A549 (cell line): ENCODE data around the gene VAT1L. TPM values are rescaled to one million over a fixed set of nuclear protein-coding genes. Genes with fewer than 3 reads are reported as not detected.

Experiments used
- ATAC-seq, 2 experiments: fragments of 200-7000 bp in 1 of 2; fragments of >200 bp in 1 of 2; cut with Nextera tagmentation in 1 of 2; cut with Tn5 transposase in 1 of 2; 3 replicates each; pipeline versions ENCODE4 v1.8.0 to v1.9.1; 2018 to 2020; ENCODE audit warnings: mild to moderate bottlenecking in 1 of 2, moderate library complexity in 1 of 2
- CTCF ChIA-PET: fragments of 300-600 bp; sonication (Branson Sonifier 250); formaldehyde crosslinking; extraction: SDS; loops from one replicate; lab custom pipeline; 2021; ENCODE audit warnings: antibody characterized with exemption, inconsistent platforms; lab: Yijun Ruan, JAX
- POLR2A ChIA-PET: fragments of 350-600 bp; formaldehyde crosslinking; extraction: SDS; loops from one replicate; lab custom pipeline; 2021; ENCODE audit warnings: antibody characterized with exemption, inconsistent platforms; lab: Yijun Ruan, JAX
- DNase-seq, 2 experiments: peaks; one replicate each; pipeline versions ENCODE4 v3.0.0 to v3.0.0-alpha.2; 2011 to 2016; ENCODE audit warnings: low read depth in 1 of 2, low spot score in 1 of 2
- FAIRE-seq: peaks from 2 replicates; lab custom pipeline; 2011; peaks lifted over from hg19 to GRCh38; lab: Jason Lieb, UNC
- H3K27ac ChIP-seq, 2 experiments: fragments of >200 bp; sonication (Bioruptor Twin); formaldehyde crosslinking; 3 replicates each; pipeline ENCODE4 v1.5.1; 2016 to 2017
- H3K4me1 ChIP-seq: fragments of >200 bp; sonication (Bioruptor Twin); formaldehyde crosslinking; 3 replicates; pipeline ENCODE4 v1.6.1; 2016
- H3K4me2 ChIP-seq: fragments of >200 bp; sonication (Bioruptor Twin); formaldehyde crosslinking; 3 replicates; pipeline ENCODE4 v1.6.1; 2016
- H3K4me3 ChIP-seq: fragments of >200 bp; sonication (Bioruptor Twin); formaldehyde crosslinking; 3 replicates; pipeline ENCODE4 v1.5.1; 2016
- H3K9me3 ChIP-seq: fragments of >200 bp; sonication (Bioruptor Twin); formaldehyde crosslinking; 3 replicates; pipeline ENCODE4 v1.6.1; 2016
- BHLHE40 ChIP-seq: IDR thresholded peaks from 2 replicates; pipeline ENCODE4 v1.6.1; 2012; ENCODE audit warnings: low read depth, low read length, inconsistent platforms
- CBX2 ChIP-seq: fragments of 200-600 bp; sonication (generic); IDR thresholded peaks from 2 replicates; pipeline ENCODE4 v1.6.1; 2016; ENCODE audit warnings: low read depth, mild to moderate bottlenecking, borderline replicate concordance
- CEBPB ChIP-seq, 2 experiments: fragments of >200 bp in 1 of 2; sonication (Bioruptor Twin) in 1 of 2; formaldehyde crosslinking in 1 of 2; IDR thresholded peaks; 2 replicates each; pipeline ENCODE4 v1.6.1; 2012 to 2016
- EHF ChIP-seq: fragments of 250-450 bp; sonication (Bioruptor Pico); IDR thresholded peaks from 2 replicates; pipeline ENCODE4 v1.5.0; 2020; ENCODE audit warnings: mild to moderate bottlenecking
- EHMT2 ChIP-seq: fragments of 200-600 bp; sonication (generic); IDR thresholded peaks from 2 replicates; pipeline ENCODE4 v1.6.1; 2016; ENCODE audit warnings: antibody characterized with exemption, low read depth, mild to moderate bottlenecking, moderate library complexity
- EP300 ChIP-seq, 2 experiments: fragments of >200 bp; sonication (Bioruptor Twin); formaldehyde crosslinking; IDR thresholded peaks; 2 replicates in 1 of 2; 3 replicates in 1 of 2; pipeline ENCODE4 v1.6.1; 2016 to 2017
- FOSL2 ChIP-seq, 2 experiments: fragments of 450-650 bp in 1 of 2; fragments of >200 bp in 1 of 2; sonication (Bioruptor Twin) in 1 of 2; formaldehyde crosslinking; IDR thresholded peaks; 2 replicates each; pipeline versions ENCODE4 v1.5.0 to v1.6.1; 2016 to 2020; ENCODE audit warnings: mild to moderate bottlenecking in 1 of 2, moderate library complexity in 1 of 2
- FOXS1 ChIP-seq: fragments of 250-450 bp; sonication (Bioruptor Pico); IDR thresholded peaks from 2 replicates; pipeline ENCODE4 v1.5.0; 2020; ENCODE audit warnings: mild to moderate bottlenecking, moderate library complexity
- GATA3 ChIP-seq: IDR thresholded peaks from 2 replicates; pipeline ENCODE4 v1.6.1; 2012; ENCODE audit warnings: borderline replicate concordance
- HDAC2 ChIP-seq: fragments of 200-600 bp; sonication (generic); IDR thresholded peaks from 2 replicates; pipeline ENCODE4 v1.6.1; 2016
- HEYL ChIP-seq: fragments of 250-450 bp; sonication (Bioruptor Pico); IDR thresholded peaks from 2 replicates; pipeline ENCODE4 v1.8.0; 2021; ENCODE audit warnings: mild to moderate bottlenecking, moderate library complexity
- JUN ChIP-seq, 2 experiments: fragments of >200 bp; sonication (Bioruptor Twin); formaldehyde crosslinking; IDR thresholded peaks; 2 replicates in 1 of 2; 3 replicates in 1 of 2; pipeline ENCODE4 v1.6.1; 2016 to 2017
- JUNB ChIP-seq: fragments of >200 bp; sonication (Bioruptor Twin); formaldehyde crosslinking; IDR thresholded peaks from 2 replicates; pipeline ENCODE4 v1.6.1; 2016
- KDM5A ChIP-seq: fragments of 200-600 bp; sonication (generic); IDR thresholded peaks from 2 replicates; pipeline ENCODE4 v1.6.1; 2016; ENCODE audit warnings: antibody characterized with exemption, mild to moderate bottlenecking
- MAFK ChIP-seq: fragments of 450-650 bp; IDR thresholded peaks from 2 replicates; pipeline ENCODE4 v1.6.1; 2014; ENCODE audit not compliant: partially characterized antibody
- MAZ ChIP-seq: fragments of 150-350 bp; IDR thresholded peaks from 2 replicates; pipeline ENCODE4 v1.6.1; 2014; ENCODE audit warnings: antibody characterized with exemption, low read depth, low read length, borderline replicate concordance
- MYC ChIP-seq: IDR thresholded peaks from 2 replicates; pipeline ENCODE4 v1.6.1; 2012; ENCODE audit warnings: mild to moderate bottlenecking, inconsistent platforms, low read length, improper control_type of control experiment, borderline replicate concordance
- NPAS2 ChIP-seq: fragments of 250-450 bp; sonication (Bioruptor Pico); IDR thresholded peaks from 2 replicates; pipeline ENCODE4 v1.8.0; 2022; ENCODE audit warnings: mild to moderate bottlenecking, moderate library complexity, borderline replicate concordance
- POLR2A ChIP-seq: IDR thresholded peaks from 2 replicates; pipeline ENCODE4 v1.6.1; 2012; ENCODE audit warnings: mild to moderate bottlenecking, low read length
- RARB ChIP-seq: fragments of 250-450 bp; sonication (Bioruptor Pico); IDR thresholded peaks from 2 replicates; pipeline ENCODE4 v1.8.0; 2021; ENCODE audit warnings: mild to moderate bottlenecking, moderate library complexity
- RNF2 ChIP-seq: fragments of 200-600 bp; sonication (generic); IDR thresholded peaks from 2 replicates; pipeline ENCODE4 v1.6.1; 2016; ENCODE audit warnings: low read depth, mild to moderate bottlenecking, antibody characterized with exemption, moderate library complexity, borderline replicate concordance
- TP53 ChIP-seq: fragments of 250-450 bp; sonication (Bioruptor Pico); IDR thresholded peaks from 2 replicates; pipeline ENCODE4 v1.5.0; 2021; ENCODE audit warnings: mild to moderate bottlenecking, moderate library complexity
- ZC3H11A ChIP-seq: fragments of 450-650 bp; IDR thresholded peaks from 2 replicates; pipeline ENCODE4 v1.6.1; 2014; ENCODE audit warnings: antibody characterized with exemption, mild to moderate bottlenecking
- ZFP36 ChIP-seq: fragments of 450-650 bp; IDR thresholded peaks from 2 replicates; pipeline ENCODE4 v1.6.1; 2014; ENCODE audit warnings: borderline replicate concordance; ENCODE audit not compliant: partially characterized antibody
- WGBS: methylation state at CpG from one replicate; pipeline ENCODE4 v1.1.6; 2017; ENCODE audit errors: missing lambda C conversion rate; 5-methylcytosine and 5-hydroxymethylcytosine counted together
- polyA plus RNA-seq, 4 experiments: library from polyadenylated mRNA; depleted of rRNA in 3 of 4; stranded (reverse); fragments of >200 nt; fragmentation: RNase III in 1 of 4; extraction: RNeasy Plus Mini Kit Qiagen cat#74134 plus additional on column Dnase treatment in 1 of 4; gene quantifications; 2 replicates in 3 of 4; 3 replicates in 1 of 4; pipeline ENCODE4 v1.2.3, GENCODE V29; 2011 to 2017
- TF ChIP-seq, protein P1 (sequence below): fragments of >200 bp; sonication (Bioruptor Twin); formaldehyde crosslinking; IDR thresholded peaks from 3 replicates; pipeline ENCODE4 v1.5.1; 2016
- TF ChIP-seq, protein P2 (sequence below): IDR thresholded peaks from 2 replicates; pipeline ENCODE4 v1.6.1; 2012; ENCODE audit warnings: low read depth, borderline replicate concordance
- TF ChIP-seq, protein P3 (sequence below): fragments of 450-650 bp; IDR thresholded peaks from 2 replicates; pipeline ENCODE4 v1.6.1; 2014; ENCODE audit warnings: antibody characterized with exemption
- TF ChIP-seq, protein P4 (sequence below): IDR thresholded peaks from 2 replicates; pipeline ENCODE4 v1.6.1; 2012
- TF ChIP-seq, protein P5 (sequence below): fragments of 150-350 bp; IDR thresholded peaks from 2 replicates; pipeline ENCODE4 v1.6.1; 2014; ENCODE audit warnings: low read depth, mild to moderate bottlenecking, low read length
- TF ChIP-seq, protein P6 (sequence below): fragments of 250-450 bp; sonication (Bioruptor Pico); IDR thresholded peaks from 2 replicates; pipeline ENCODE4 v1.5.0; 2021; ENCODE audit warnings: mild to moderate bottlenecking, moderate library complexity, borderline replicate concordance
- TF ChIP-seq, protein P7 (sequence below): fragments of 250-450 bp; sonication (Bioruptor Pico); IDR thresholded peaks from 2 replicates; pipeline ENCODE4 v1.5.0; 2020; ENCODE audit warnings: low read depth, mild to moderate bottlenecking, moderate library complexity

Gene VAT1L
- polyA plus RNA-seq, 2 of the 4 experiments (the other 2 are of a cell fraction), result not detected

DNA sequence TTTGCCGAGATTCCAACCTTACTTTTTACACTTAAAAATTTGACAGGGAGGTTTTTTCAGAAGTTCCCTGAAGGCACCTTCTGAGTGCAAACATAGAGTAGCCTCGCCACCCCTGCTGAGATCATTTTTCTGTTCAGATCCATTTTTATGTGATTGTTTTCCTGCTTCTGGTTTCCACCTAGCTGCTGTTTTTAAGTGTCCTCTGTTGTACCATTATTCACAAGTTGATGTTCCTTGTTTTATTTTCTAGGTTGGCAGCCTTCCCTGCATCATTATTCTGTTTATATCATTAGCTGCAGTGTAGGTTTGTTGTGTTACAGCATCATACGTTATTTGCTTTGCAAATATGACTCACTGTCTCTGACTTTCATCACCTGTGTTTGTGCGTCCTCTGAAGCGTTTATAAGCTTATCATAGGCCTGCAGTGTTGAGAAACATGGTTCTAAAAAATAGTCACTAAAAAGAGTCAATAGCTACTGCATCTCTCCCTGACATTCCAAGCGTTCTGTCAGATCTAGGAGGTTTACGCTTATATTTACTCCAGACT lies 117.1 kb downstream of the VAT1L start:
- Histone ChIP-seq H3K4me3 (no peak overlapping the region), H3K4me2 (peak overlapping the region; percentile 45), H3K4me1 (peaks cover 13% of the 10 kb centered on the region; the same call in 1 of the 3 replicates), H3K9me3 (no peaks in the 10 kb centered on the region), H3K27ac (no peak overlapping the region)
- peak; percentile 16 to 64 for DNase-seq
- ChIA-PET POLR2A (no interaction called here), CTCF (no interaction called here)
- TF ChIP-seq FOSL2 (IDR thresholded peaks at IDR 0.05) (no peak), FOSL2 (CRISPR knock-in tag; IDR thresholded peaks at IDR 0.05) (peak; percentile 60), JUN (IDR thresholded peaks at IDR 0.05) (no peak), EHMT2 (no peak), ZFP36 (no peak), JUNB (peak; percentile 35; the same call in 1 of the 2 replicates), MYC (no peak), KDM5A (no peak), GATA3 (peak; percentile 43), CEBPB (IDR thresholded peaks at IDR 0.05) (0 out of 4 replicates have a peak, but pooled peaks have one; percentile 19 to 30), HDAC2 (no peak), ZC3H11A (no peak), NPAS2 (CRISPR knock-in tag) (no peak), MAZ (no peak), EP300 (IDR thresholded peaks at IDR 0.05) (no peak), HEYL (CRISPR knock-in tag) (no peak)
- TF ChIP-seq, protein P1, sequence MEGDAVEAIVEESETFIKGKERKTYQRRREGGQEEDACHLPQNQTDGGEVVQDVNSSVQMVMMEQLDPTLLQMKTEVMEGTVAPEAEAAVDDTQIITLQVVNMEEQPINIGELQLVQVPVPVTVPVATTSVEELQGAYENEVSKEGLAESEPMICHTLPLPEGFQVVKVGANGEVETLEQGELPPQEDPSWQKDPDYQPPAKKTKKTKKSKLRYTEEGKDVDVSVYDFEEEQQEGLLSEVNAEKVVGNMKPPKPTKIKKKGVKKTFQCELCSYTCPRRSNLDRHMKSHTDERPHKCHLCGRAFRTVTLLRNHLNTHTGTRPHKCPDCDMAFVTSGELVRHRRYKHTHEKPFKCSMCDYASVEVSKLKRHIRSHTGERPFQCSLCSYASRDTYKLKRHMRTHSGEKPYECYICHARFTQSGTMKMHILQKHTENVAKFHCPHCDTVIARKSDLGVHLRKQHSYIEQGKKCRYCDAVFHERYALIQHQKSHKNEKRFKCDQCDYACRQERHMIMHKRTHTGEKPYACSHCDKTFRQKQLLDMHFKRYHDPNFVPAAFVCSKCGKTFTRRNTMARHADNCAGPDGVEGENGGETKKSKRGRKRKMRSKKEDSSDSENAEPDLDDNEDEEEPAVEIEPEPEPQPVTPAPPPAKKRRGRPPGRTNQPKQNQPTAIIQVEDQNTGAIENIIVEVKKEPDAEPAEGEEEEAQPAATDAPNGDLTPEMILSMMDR, result no peak
- TF ChIP-seq, protein P2, sequence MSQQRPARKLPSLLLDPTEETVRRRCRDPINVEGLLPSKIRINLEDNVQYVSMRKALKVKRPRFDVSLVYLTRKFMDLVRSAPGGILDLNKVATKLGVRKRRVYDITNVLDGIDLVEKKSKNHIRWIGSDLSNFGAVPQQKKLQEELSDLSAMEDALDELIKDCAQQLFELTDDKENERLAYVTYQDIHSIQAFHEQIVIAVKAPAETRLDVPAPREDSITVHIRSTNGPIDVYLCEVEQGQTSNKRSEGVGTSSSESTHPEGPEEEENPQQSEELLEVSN, result no peak
- TF ChIP-seq, protein P3, sequence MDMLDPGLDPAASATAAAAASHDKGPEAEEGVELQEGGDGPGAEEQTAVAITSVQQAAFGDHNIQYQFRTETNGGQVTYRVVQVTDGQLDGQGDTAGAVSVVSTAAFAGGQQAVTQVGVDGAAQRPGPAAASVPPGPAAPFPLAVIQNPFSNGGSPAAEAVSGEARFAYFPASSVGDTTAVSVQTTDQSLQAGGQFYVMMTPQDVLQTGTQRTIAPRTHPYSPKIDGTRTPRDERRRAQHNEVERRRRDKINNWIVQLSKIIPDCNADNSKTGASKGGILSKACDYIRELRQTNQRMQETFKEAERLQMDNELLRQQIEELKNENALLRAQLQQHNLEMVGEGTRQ, result no peak
- TF ChIP-seq, protein P4, sequence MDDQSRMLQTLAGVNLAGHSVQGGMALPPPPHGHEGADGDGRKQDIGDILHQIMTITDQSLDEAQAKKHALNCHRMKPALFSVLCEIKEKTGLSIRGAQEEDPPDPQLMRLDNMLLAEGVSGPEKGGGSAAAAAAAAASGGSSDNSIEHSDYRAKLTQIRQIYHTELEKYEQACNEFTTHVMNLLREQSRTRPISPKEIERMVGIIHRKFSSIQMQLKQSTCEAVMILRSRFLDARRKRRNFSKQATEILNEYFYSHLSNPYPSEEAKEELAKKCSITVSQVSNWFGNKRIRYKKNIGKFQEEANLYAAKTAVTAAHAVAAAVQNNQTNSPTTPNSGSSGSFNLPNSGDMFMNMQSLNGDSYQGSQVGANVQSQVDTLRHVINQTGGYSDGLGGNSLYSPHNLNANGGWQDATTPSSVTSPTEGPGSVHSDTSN, result no peak
- TF ChIP-seq, protein P5, sequence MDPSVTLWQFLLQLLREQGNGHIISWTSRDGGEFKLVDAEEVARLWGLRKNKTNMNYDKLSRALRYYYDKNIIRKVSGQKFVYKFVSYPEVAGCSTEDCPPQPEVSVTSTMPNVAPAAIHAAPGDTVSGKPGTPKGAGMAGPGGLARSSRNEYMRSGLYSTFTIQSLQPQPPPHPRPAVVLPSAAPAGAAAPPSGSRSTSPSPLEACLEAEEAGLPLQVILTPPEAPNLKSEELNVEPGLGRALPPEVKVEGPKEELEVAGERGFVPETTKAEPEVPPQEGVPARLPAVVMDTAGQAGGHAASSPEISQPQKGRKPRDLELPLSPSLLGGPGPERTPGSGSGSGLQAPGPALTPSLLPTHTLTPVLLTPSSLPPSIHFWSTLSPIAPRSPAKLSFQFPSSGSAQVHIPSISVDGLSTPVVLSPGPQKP, result no peak
- WGBS, result 5% methylated on average over 7 of the region's 7 CpGs
- peak; percentile 22 to 83; a peak in 2 of 6 replicates for ATAC-seq
- no peak for FAIRE-seq

DNA sequence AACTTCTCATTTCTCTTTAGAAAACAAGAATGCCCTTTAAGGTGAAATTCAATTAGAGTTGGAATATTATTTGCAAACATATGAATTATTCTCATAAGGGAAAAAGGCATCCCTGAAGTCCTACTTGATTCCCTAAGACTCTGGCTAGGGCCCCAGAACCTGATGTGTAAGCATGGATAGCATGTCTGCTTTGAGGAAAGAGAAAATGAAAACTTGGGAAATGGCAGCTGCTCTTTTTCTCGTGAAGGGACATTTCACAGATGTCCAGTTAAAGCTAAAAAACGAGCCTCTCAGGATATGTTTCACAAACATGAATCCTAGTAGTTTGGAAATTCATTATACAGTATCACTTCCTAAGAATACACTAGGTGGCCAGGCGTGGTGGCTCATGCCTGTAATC lies 121.7 kb downstream of the VAT1L start:
- 11% methylated on average over 3 of the region's 3 CpGs for WGBS
- DNase-seq (no peak), ATAC-seq (no peak)
- no peak overlapping the region for H3K4me3 ChIP-seq
- peaks cover 11% of the 10 kb centered on the region; the same call in 1 of the 3 replicates for H3K4me1 ChIP-seq
- POLR2A ChIA-PET, result no interaction called here
- no peak for TF ChIP-seq FOXS1 (CRISPR knock-in tag)
- TF ChIP-seq TP53 (CRISPR knock-in tag), result no peak
- TF ChIP-seq FOSL2 (IDR thresholded peaks at IDR 0.05), result no peak
- TF ChIP-seq FOSL2 (CRISPR knock-in tag; IDR thresholded peaks at IDR 0.05), result no peak
- TF ChIP-seq JUN (IDR thresholded peaks at IDR 0.05), result no peak
- TF ChIP-seq, protein P6, sequence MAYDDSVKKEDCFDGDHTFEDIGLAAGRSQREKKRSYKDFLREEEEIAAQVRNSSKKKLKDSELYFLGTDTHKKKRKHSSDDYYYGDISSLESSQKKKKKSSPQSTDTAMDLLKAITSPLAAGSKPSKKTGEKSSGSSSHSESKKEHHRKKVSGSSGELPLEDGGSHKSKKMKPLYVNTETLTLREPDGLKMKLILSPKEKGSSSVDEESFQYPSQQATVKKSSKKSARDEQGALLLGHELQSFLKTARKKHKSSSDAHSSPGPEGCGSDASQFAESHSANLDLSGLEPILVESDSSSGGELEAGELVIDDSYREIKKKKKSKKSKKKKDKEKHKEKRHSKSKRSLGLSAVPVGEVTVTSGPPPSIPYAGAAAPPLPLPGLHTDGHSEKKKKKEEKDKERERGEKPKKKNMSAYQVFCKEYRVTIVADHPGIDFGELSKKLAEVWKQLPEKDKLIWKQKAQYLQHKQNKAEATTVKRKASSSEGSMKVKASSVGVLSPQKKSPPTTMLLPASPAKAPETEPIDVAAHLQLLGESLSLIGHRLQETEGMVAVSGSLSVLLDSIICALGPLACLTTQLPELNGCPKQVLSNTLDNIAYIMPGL (CRISPR knock-in tag), result no peak
- TF ChIP-seq CEBPB (IDR thresholded peaks at IDR 0.05), result no peak
- TF ChIP-seq RARB (CRISPR knock-in tag), result no peak
- TF ChIP-seq, protein P7, sequence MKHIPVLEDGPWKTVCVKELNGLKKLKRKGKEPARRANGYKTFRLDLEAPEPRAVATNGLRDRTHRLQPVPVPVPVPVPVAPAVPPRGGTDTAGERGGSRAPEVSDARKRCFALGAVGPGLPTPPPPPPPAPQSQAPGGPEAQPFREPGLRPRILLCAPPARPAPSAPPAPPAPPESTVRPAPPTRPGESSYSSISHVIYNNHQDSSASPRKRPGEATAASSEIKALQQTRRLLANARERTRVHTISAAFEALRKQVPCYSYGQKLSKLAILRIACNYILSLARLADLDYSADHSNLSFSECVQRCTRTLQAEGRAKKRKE (CRISPR knock-in tag), result no peak
- no peak for TF ChIP-seq BHLHE40
- TF ChIP-seq MAFK, result no peak
- TF ChIP-seq POLR2A, result no peak
- TF ChIP-seq CBX2, result no peak
- no peak for TF ChIP-seq RNF2
- TF ChIP-seq EHF (CRISPR knock-in tag), result no peak
- TF ChIP-seq, all 56 proteins: peak for 0
- CTCF ChIA-PET, result no interaction called here
- no peak overlapping the region for H3K27ac ChIP-seq
- no peak for FAIRE-seq
- no peak overlapping the region for H3K4me2 ChIP-seq
- no peaks in the 10 kb centered on the region for H3K9me3 ChIP-seq
